Activated T-helper 17 cell treated with anti-CD3 and anti-CD28 coated beads, Interleukin-2, amount 50 U/mL, for 72 hours (primary cell): ENCODE data around the gene TBC1D5. TPM values are rescaled to one million over a fixed set of nuclear protein-coding genes. Genes with fewer than 3 reads are reported as not detected.
"Not testable (repeated sequence)": the region's sequence is repeated elsewhere in the genome, so short reads cannot be mapped to it uniquely, and the experiment has no call there.

Source experiments
- ATAC-seq: fragments of 150-1000 bp; cut with Tn5 transposase; replicated peaks from 2 replicates; pipeline ENCODE4 v1.10.0; 2021; ENCODE audit warnings: mild to moderate bottlenecking, moderate library complexity
- H3K27ac Mint-ChIP-seq: one replicate; pipeline ENCODE4 v1.8.0; 2022; ENCODE audit warnings: mixed read lengths
- H3K27me3 Mint-ChIP-seq: one replicate; pipeline ENCODE4 v1.8.0; 2022; ENCODE audit warnings: mixed read lengths
- H3K36me3 Mint-ChIP-seq: one replicate; pipeline ENCODE4 v1.8.0; 2022; ENCODE audit warnings: low read depth, mild to moderate bottlenecking, mixed read lengths
- H3K4me1 Mint-ChIP-seq: one replicate; pipeline ENCODE4 v1.8.0; 2022; ENCODE audit warnings: mixed read lengths
- H3K4me3 Mint-ChIP-seq: one replicate; pipeline ENCODE4 v1.8.0; 2022; ENCODE audit warnings: mild to moderate bottlenecking, mixed read lengths
- H3K9me3 Mint-ChIP-seq: one replicate; pipeline ENCODE4 v1.8.0; 2022; ENCODE audit warnings: mixed read lengths
- total RNA-seq, 2 donors: library from RNA; stranded (reverse); gene quantifications; one replicate each; pipeline ENCODE4 v1.2.3, GENCODE V29; 2022

TBC1D5 gene
- total RNA-seq, 2 donors from 2014 or later = 43.9 to 53.2 TPM

GRCh38 chr3:17741621-17742101 is 770 bp downstream of the TBC1D5 start:
- peak overlapping the region; percentile 89 for H3K27ac Mint-ChIP-seq
- H3K4me3 Mint-ChIP-seq = peak overlapping the region; percentile 87
- H3K9me3 Mint-ChIP-seq = no peaks in the 10 kb centered on the region
- H3K4me1 Mint-ChIP-seq = peaks cover 13% of the 10 kb centered on the region
- no peaks in the 10 kb centered on the region for H3K27me3 Mint-ChIP-seq
- peaks cover 19% of the 10 kb centered on the region for H3K36me3 Mint-ChIP-seq
- no peak for ATAC-seq

GRCh38 chr3:17740721-17741141 is 1.7 kb downstream of the TBC1D5 start:
- peak overlapping the region; percentile 87 for H3K4me3 Mint-ChIP-seq
- peak overlapping the region; percentile 89 for H3K27ac Mint-ChIP-seq
- H3K4me1 Mint-ChIP-seq = peaks cover 13% of the 10 kb centered on the region
- ATAC-seq = peak; percentile 6
- no peaks in the 10 kb centered on the region for H3K9me3 Mint-ChIP-seq
- peaks cover 19% of the 10 kb centered on the region for H3K36me3 Mint-ChIP-seq
- no peaks in the 10 kb centered on the region for H3K27me3 Mint-ChIP-seq

GRCh38 chr3:17738921-17739320 is 3.5 kb downstream of the TBC1D5 start:
- ATAC-seq = no peak
- Mint-ChIP-seq H3K9me3 (no peaks in the 10 kb centered on the region), H3K36me3 (peaks cover 25% of the 10 kb centered on the region), H3K27me3 (no peaks in the 10 kb centered on the region), H3K4me3 (peak overlapping the region; percentile 47), H3K27ac (peak overlapping the region; percentile 17), H3K4me1 (peaks cover 13% of the 10 kb centered on the region)

GRCh38 chr3:17738219-17738618 is 4.2 kb downstream of the TBC1D5 start:
- no peak for ATAC-seq
- no peak overlapping the region for H3K27ac Mint-ChIP-seq
- no peak overlapping the region for H3K4me3 Mint-ChIP-seq
- peaks cover 16% of the 10 kb centered on the region for H3K4me1 Mint-ChIP-seq
- H3K9me3 Mint-ChIP-seq = no peaks in the 10 kb centered on the region
- H3K27me3 Mint-ChIP-seq = no peaks in the 10 kb centered on the region
- H3K36me3 Mint-ChIP-seq = peaks cover 25% of the 10 kb centered on the region

- Mint-ChIP-seq H3K27me3 (no peaks in the 10 kb centered on the region), H3K36me3 (peaks cover 25% of the 10 kb centered on the region), H3K9me3 (no peaks in the 10 kb centered on the region), H3K4me3 (no peak overlapping the region), H3K27ac (no peak overlapping the region), H3K4me1 (peaks cover 21% of the 10 kb centered on the region)
- ATAC-seq = no peak
Measured at GRCh38 chr3:17737591-17737990, 4.8 kb downstream of the TBC1D5 start.

GRCh38 chr3:17735362-17735761 is 7.1 kb downstream of the TBC1D5 start:
- H3K27me3 Mint-ChIP-seq, ATAC-seq, H3K4me3 Mint-ChIP-seq, H3K9me3 Mint-ChIP-seq, H3K27ac Mint-ChIP-seq: not testable (repeated sequence)
- Mint-ChIP-seq H3K36me3 (peaks cover 27% of the 10 kb centered on the region), H3K4me1 (peaks cover 29% of the 10 kb centered on the region)

GRCh38 chr3:17733768-17734167 is 8.7 kb downstream of the TBC1D5 start:
- Mint-ChIP-seq H3K36me3 (peaks cover 30% of the 10 kb centered on the region), H3K4me3 (no peak overlapping the region), H3K27ac (no peak overlapping the region), H3K4me1 (peaks cover 24% of the 10 kb centered on the region), H3K9me3 (no peaks in the 10 kb centered on the region), H3K27me3 (no peaks in the 10 kb centered on the region)
- ATAC-seq = no peak

- peak overlapping the region; percentile 45 for H3K4me3 Mint-ChIP-seq
- no peaks in the 10 kb centered on the region for H3K9me3 Mint-ChIP-seq
- H3K27ac Mint-ChIP-seq = peak overlapping the region; percentile 13
- H3K36me3 Mint-ChIP-seq = peaks cover 33% of the 10 kb centered on the region
- no peaks in the 10 kb centered on the region for H3K27me3 Mint-ChIP-seq
- ATAC-seq = no peak
- H3K4me1 Mint-ChIP-seq = peaks cover 23% of the 10 kb centered on the region
Measured at GRCh38 chr3:17733215-17733614, 9.2 kb downstream of the TBC1D5 start.

GRCh38 chr3:17730318-17730967 is 12.0 kb downstream of the TBC1D5 start:
- H3K36me3 Mint-ChIP-seq = peaks cover 55% of the 10 kb centered on the region
- no peaks in the 10 kb centered on the region for H3K27me3 Mint-ChIP-seq
- peaks cover 19% of the 10 kb centered on the region for H3K4me1 Mint-ChIP-seq
- ATAC-seq = no peak
- no peak overlapping the region for H3K4me3 Mint-ChIP-seq
- no peaks in the 10 kb centered on the region for H3K9me3 Mint-ChIP-seq
- no peak overlapping the region for H3K27ac Mint-ChIP-seq

GRCh38 chr3:17726313-17726712 is 16.1 kb downstream of the TBC1D5 start:
- no peaks in the 10 kb centered on the region for H3K9me3 Mint-ChIP-seq
- H3K4me3 Mint-ChIP-seq = no peak overlapping the region
- H3K27me3 Mint-ChIP-seq = no peaks in the 10 kb centered on the region
- peaks cover 47% of the 10 kb centered on the region for H3K36me3 Mint-ChIP-seq
- no peak overlapping the region for H3K27ac Mint-ChIP-seq
- peaks cover 6% of the 10 kb centered on the region for H3K4me1 Mint-ChIP-seq
- no peak for ATAC-seq

- H3K9me3 Mint-ChIP-seq, ATAC-seq, H3K27ac Mint-ChIP-seq, H3K27me3 Mint-ChIP-seq, H3K4me3 Mint-ChIP-seq, H3K4me1 Mint-ChIP-seq: not testable (repeated sequence)
- peaks cover 42% of the 10 kb centered on the region for H3K36me3 Mint-ChIP-seq
Measured at GRCh38 chr3:17725844-17726243, 16.6 kb downstream of the TBC1D5 start.

- Mint-ChIP-seq H3K27ac (no peak overlapping the region), H3K4me3 (no peak overlapping the region), H3K9me3 (no peaks in the 10 kb centered on the region), H3K4me1 (no peaks in the 10 kb centered on the region), H3K36me3 (peaks cover 35% of the 10 kb centered on the region), H3K27me3 (no peaks in the 10 kb centered on the region)
- ATAC-seq = no peak
Measured at GRCh38 chr3:17724948-17725347, 17.5 kb downstream of the TBC1D5 start.

GRCh38 chr3:17724122-17724521 is 18.3 kb downstream of the TBC1D5 start:
- ATAC-seq = no peak
- Mint-ChIP-seq H3K27me3 (no peaks in the 10 kb centered on the region), H3K4me1 (no peaks in the 10 kb centered on the region)

GRCh38 chr3:17717411-17717810 is 25.0 kb downstream of the TBC1D5 start:
- Mint-ChIP-seq H3K27ac (no peak overlapping the region), H3K36me3 (peaks cover 37% of the 10 kb centered on the region), H3K4me3 (no peak overlapping the region), H3K27me3 (no peaks in the 10 kb centered on the region), H3K9me3 (peaks cover 7% of the 10 kb centered on the region), H3K4me1 (peaks cover 5% of the 10 kb centered on the region)
- no peak for ATAC-seq

More at GRCh38 chr3:17724122-17724521, 18.3 kb downstream of the TBC1D5 start:
- Mint-ChIP-seq H3K4me3 (no peak overlapping the region), H3K9me3 (no peaks in the 10 kb centered on the region), H3K27ac (no peak overlapping the region), H3K36me3 (peaks cover 31% of the 10 kb centered on the region)

- no peak overlapping the region for H3K4me3 Mint-ChIP-seq
- H3K36me3 Mint-ChIP-seq = peaks cover 37% of the 10 kb centered on the region
- H3K27ac Mint-ChIP-seq = no peak overlapping the region
- peaks cover 7% of the 10 kb centered on the region for H3K9me3 Mint-ChIP-seq
- peaks cover 5% of the 10 kb centered on the region for H3K4me1 Mint-ChIP-seq
- no peak for ATAC-seq
- no peaks in the 10 kb centered on the region for H3K27me3 Mint-ChIP-seq
Measured at GRCh38 chr3:17714473-17714872, 28.0 kb downstream of the TBC1D5 start.
